Upper lobe of left lung (tissue), 6 donors: ENCODE data around the gene RBM12. TPM values are rescaled to one million over a fixed set of nuclear protein-coding genes. Genes with fewer than 3 reads are reported as not detected.

Experiments
- ATAC-seq, 2 donors: fragments of 200-7000 bp; cut with Tn5 transposase; one replicate each; pipeline ENCODE4 v1.9.1; 2022; ENCODE audit warnings: mild to moderate bottlenecking in 2 of 2, moderate library complexity in 2 of 2; ENCODE audit not compliant: low FRiP score in 2 of 2
- DNase-seq, 2 donors: peaks; one replicate each; pipeline ENCODE4 v3.0.0-alpha.2; 2019 to 2020
- H3K27ac ChIP-seq, 4 donors: fragments of 200-600 bp; sonication (generic); one replicate each; pipeline ENCODE4 v1.5.1; 2016 to 2019
- H3K27me3 ChIP-seq, 4 donors: fragments of 200-600 bp; sonication (generic); one replicate each; pipeline ENCODE4 v1.5.1; 2017 to 2019
- H3K36me3 ChIP-seq, 4 donors: fragments of 200-600 bp; sonication (generic); one replicate each; pipeline ENCODE4 v1.5.1; 2016 to 2019
- H3K4me1 ChIP-seq, 4 donors: fragments of 200-600 bp; sonication (generic); one replicate each; pipeline ENCODE4 v1.5.1; 2018 to 2019
- H3K4me3 ChIP-seq, 4 donors: fragments of 200-600 bp; sonication (generic); one replicate each; pipeline ENCODE4 v1.5.1; 2017 to 2019; ENCODE audit warnings: mild to moderate bottlenecking in 2 of 4, moderate library complexity in 1 of 4
- H3K9me3 ChIP-seq, 4 donors: fragments of 200-600 bp; sonication (generic); one replicate each; pipeline ENCODE4 v1.5.1; 2018 to 2019
- CTCF ChIP-seq, 6 experiments: fragments of 450-650 bp in 4 of 6; fragments of 200-600 bp in 2 of 6; sonication (generic) in 2 of 6; IDR thresholded peaks; one replicate each; pipeline ENCODE4 v1.5.1; 2016 to 2019; ENCODE audit warnings: antibody characterized with exemption in 6 of 6
- EP300 ChIP-seq, 4 donors: sonication (generic); formaldehyde crosslinking; IDR thresholded peaks; one replicate each; pipeline ENCODE4 v1.5.1; 2017; ENCODE audit warnings: antibody characterized with exemption in 4 of 4, control low read depth in 2 of 4
- POLR2A ChIP-seq, 4 donors: fragments of 450-650 bp; IDR thresholded peaks; one replicate each; pipeline ENCODE4 v1.5.1; 2016 to 2017; ENCODE audit warnings: antibody characterized with exemption in 4 of 4, mild to moderate bottlenecking in 2 of 4
- POLR2AphosphoS5 ChIP-seq, 2 donors: sonication (generic); formaldehyde crosslinking; IDR thresholded peaks; one replicate each; pipeline ENCODE4 v1.5.1; 2017; ENCODE audit warnings: antibody characterized with exemption in 2 of 2
- WGBS, 2 donors: methylation state at CpG; one replicate each; pipeline ENCODE4 v1.1.5; 2017 to 2018; 5-methylcytosine and 5-hydroxymethylcytosine counted together
- total RNA-seq, 6 donors: library from RNA; depleted of rRNA in 4 of 6; stranded (reverse); fragments of >200 nt in 4 of 6; gene quantifications; one replicate each; pipeline versions ENCODE4 v1.1.0 to v1.2.1, GENCODE V29; 2016 to 2021
- donor health status: DM: no; HTN: no; CAD: no; lungs with moderate emphysema.
- donor health status: DM: no; HTN: yes; CAD: no; lungs with severe emphysema.

RBM12 gene
- total RNA-seq, 6 donors from 2014 or later, result 14.1 to 64.9 (median 31.4) TPM

DNA sequence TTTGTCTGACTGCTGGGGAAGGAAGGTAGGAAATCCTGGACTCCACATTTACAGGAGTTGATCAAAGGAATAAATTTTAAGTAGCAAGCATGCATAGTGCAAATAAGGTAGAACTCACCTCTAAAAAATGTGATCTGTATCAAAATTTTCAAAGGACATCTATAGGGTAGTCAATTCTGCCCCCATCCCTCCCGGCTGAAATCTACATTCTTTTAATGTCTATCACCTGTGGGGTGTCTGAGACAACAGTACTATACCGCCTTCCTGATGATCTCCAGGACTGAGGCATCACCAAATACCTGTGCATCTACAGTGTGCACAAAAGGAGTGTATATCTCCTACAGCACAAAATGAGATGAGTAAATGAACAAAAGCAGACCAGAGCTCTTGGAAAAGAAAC, 19.9 kb downstream of the RBM12 start:
- DNase-seq (no peak), ATAC-seq (no peak)
- WGBS, 2 donors, result 81 to 90% methylated on average over 2 of the region's 2 CpGs
- Histone ChIP-seq H3K4me1 (peaks cover 0 to 12% (median 6%) of the 10 kb centered on the region in 4 donors), H3K27me3 (no peaks in the 10 kb centered on the region), H3K36me3 (no peaks in the 10 kb centered on the region), H3K9me3 (no peaks in the 10 kb centered on the region), H3K27ac (no peak overlapping the region), H3K4me3 (no peak overlapping the region)
- TF ChIP-seq POLR2A (IDR thresholded peaks at IDR 0.05) (no peak), EP300 (IDR thresholded peaks at IDR 0.05) (no peak), POLR2AphosphoS5 (IDR thresholded peaks at IDR 0.05) (no peak), CTCF (IDR thresholded peaks at IDR 0.05) (no peak)

GRCh38 chr20:35643045-35643444, 21.7 kb downstream of the RBM12 start:
- H3K4me1 ChIP-seq, result no peaks in the 10 kb centered on the region
- H3K36me3 ChIP-seq, result no peaks in the 10 kb centered on the region
- no peaks in the 10 kb centered on the region for H3K9me3 ChIP-seq
- DNase-seq (no peak), ATAC-seq (no peak)
- H3K4me3 ChIP-seq, result no peak overlapping the region
- H3K27ac ChIP-seq, result no peak overlapping the region
- H3K27me3 ChIP-seq, result no peaks in the 10 kb centered on the region
- TF ChIP-seq POLR2A (IDR thresholded peaks at IDR 0.05) (no peak), EP300 (IDR thresholded peaks at IDR 0.05) (no peak), POLR2AphosphoS5 (IDR thresholded peaks at IDR 0.05) (no peak), CTCF (IDR thresholded peaks at IDR 0.05) (no peak)
- 93 to 94% methylated on average over 7 of the region's 7 CpGs for WGBS, 2 donors

DNA sequence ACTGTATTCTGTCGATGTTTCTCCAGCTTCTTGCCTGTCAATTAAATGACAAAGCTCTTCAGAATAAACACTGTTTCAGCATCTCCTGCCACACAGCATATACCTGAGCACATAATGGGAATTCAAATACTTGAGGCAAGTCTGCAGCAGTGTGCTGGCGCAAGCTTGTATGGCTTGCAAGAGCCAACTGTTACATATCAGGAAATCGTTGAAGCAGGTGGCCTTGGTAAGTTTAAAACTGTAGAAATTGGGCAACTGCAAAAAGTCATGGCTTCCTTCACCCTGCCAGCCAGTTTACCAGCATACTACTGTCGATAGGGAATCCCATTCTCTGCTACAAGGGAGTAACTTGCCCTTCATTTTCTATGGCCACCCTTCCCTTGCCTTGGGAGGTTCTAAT, 23.0 kb downstream of the RBM12 start:
- Histone ChIP-seq H3K27me3 (no peaks in the 10 kb centered on the region), H3K27ac (no peak overlapping the region), H3K9me3 (no peaks in the 10 kb centered on the region), H3K36me3 (no peaks in the 10 kb centered on the region), H3K4me1 (no peaks in the 10 kb centered on the region), H3K4me3 (no peak overlapping the region)
- 70 to 81% methylated on average over 4 of the region's 4 CpGs for WGBS, 2 donors
- DNase-seq, result no peak
- no peak for ATAC-seq
- no peak for TF ChIP-seq CTCF (IDR thresholded peaks at IDR 0.05)
- no peak for TF ChIP-seq EP300 (IDR thresholded peaks at IDR 0.05)
- TF ChIP-seq POLR2A (IDR thresholded peaks at IDR 0.05), result no peak
- TF ChIP-seq POLR2AphosphoS5 (IDR thresholded peaks at IDR 0.05), result no peak

- no peak overlapping the region for H3K27ac ChIP-seq
- DNase-seq (no peak), ATAC-seq (no peak)
- no peaks in the 10 kb centered on the region for H3K27me3 ChIP-seq
- TF ChIP-seq CTCF (IDR thresholded peaks at IDR 0.05), result no peak
- TF ChIP-seq POLR2AphosphoS5 (IDR thresholded peaks at IDR 0.05), result no peak
- TF ChIP-seq EP300 (IDR thresholded peaks at IDR 0.05), result no peak
- no peak for TF ChIP-seq POLR2A (IDR thresholded peaks at IDR 0.05)
- H3K4me1 ChIP-seq, result peaks cover 0 to 5% (median 2%) of the 10 kb centered on the region in 4 donors
- H3K36me3 ChIP-seq, result no peaks in the 10 kb centered on the region
- H3K4me3 ChIP-seq, result no peak overlapping the region
- 81 to 94% methylated on average over 3 of the region's 3 CpGs for WGBS, 2 donors
- no peaks in the 10 kb centered on the region for H3K9me3 ChIP-seq
These were observed 24.0 kb downstream of the RBM12 start for GRCh38 chr20:35640724-35641123.

- WGBS, 2 donors, result 54 to 55% methylated on average over 2 of the region's 2 CpGs
- H3K4me3 ChIP-seq, result no peak overlapping the region
- H3K27ac ChIP-seq, result no peak overlapping the region
These were observed 25.9 kb downstream of the RBM12 start for GRCh38 chr20:35638751-35639150.

More at GRCh38 chr20:35638751-35639150, 25.9 kb downstream of the RBM12 start:
- ATAC-seq (no peak), DNase-seq (no peak)
- H3K4me1 ChIP-seq, result peaks cover 0 to 11% (median 5%) of the 10 kb centered on the region in 4 donors
- no peaks in the 10 kb centered on the region for H3K36me3 ChIP-seq
- H3K27me3 ChIP-seq, result no peaks in the 10 kb centered on the region
- TF ChIP-seq EP300 (IDR thresholded peaks at IDR 0.05) (no peak), CTCF (IDR thresholded peaks at IDR 0.05) (no peak)
- H3K9me3 ChIP-seq, result no peaks in the 10 kb centered on the region
